Activated CD4-positive, CD25-positive, alpha-beta regulatory T cell treated with anti-CD3 and anti-CD28 coated beads, Interleukin-2, amount 50 U/mL, for 72 hours (primary cell): ENCODE results near the gene NECTIN1.

Experiments used
- DNase-seq: peaks from one replicate; pipeline ENCODE4 v3.0.0; 2021

Gene NECTIN1

GRCh38 chr11:119729951-119730613 lies 1.1 kb upstream of the NECTIN1 start:
- no peak for DNase-seq

GRCh38 chr11:119729581-119729927 lies 554 bp upstream of the NECTIN1 start:
- DNase-seq = no peak

GRCh38 chr11:119728211-119728626 lies 781 bp downstream of the NECTIN1 start:
- DNase-seq = no peak

GRCh38 chr11:119727523-119728151 lies 1.4 kb downstream of the NECTIN1 start:
- DNase-seq = no peak

- DNase-seq = no peak
Observed at GRCh38 chr11:119726585-119727522, 2.1 kb downstream of the NECTIN1 start.

- no peak for DNase-seq
Observed at GRCh38 chr11:119726150-119726553, 2.8 kb downstream of the NECTIN1 start.

- no peak for DNase-seq
Observed at GRCh38 chr11:119724956-119725355, 4.0 kb downstream of the NECTIN1 start.

- no peak for DNase-seq
Observed at GRCh38 chr11:119723952-119724325, 5.1 kb downstream of the NECTIN1 start.

- no peak for DNase-seq
Observed at GRCh38 chr11:119723243-119723951, 5.6 kb downstream of the NECTIN1 start.

GRCh38 chr11:119722281-119722794 lies 6.7 kb downstream of the NECTIN1 start:
- DNase-seq = no peak

GRCh38 chr11:119721129-119722120 lies 7.6 kb downstream of the NECTIN1 start:
- no peak for DNase-seq

- DNase-seq = no peak
Observed at GRCh38 chr11:119720311-119720913, 8.6 kb downstream of the NECTIN1 start.

- DNase-seq = no peak
Observed at GRCh38 chr11:119717839-119718534, 11.0 kb downstream of the NECTIN1 start.

- no peak for DNase-seq
Observed at GRCh38 chr11:119716582-119717498, 12.2 kb downstream of the NECTIN1 start.

GRCh38 chr11:119714590-119714989 lies 14.4 kb downstream of the NECTIN1 start:
- no peak for DNase-seq

- no peak for DNase-seq
Observed at GRCh38 chr11:119714189-119714588, 14.8 kb downstream of the NECTIN1 start.

- DNase-seq = no peak
Observed at GRCh38 chr11:119713359-119714040, 15.5 kb downstream of the NECTIN1 start.

- no peak for DNase-seq
Observed at GRCh38 chr11:119712459-119713358, 16.3 kb downstream of the NECTIN1 start.
